Upper lobe of left lung (tissue), 6 donors: ENCODE measurements around the gene OPN1MW. TPM values are rescaled to one million over a fixed set of nuclear protein-coding genes. Genes with fewer than 3 reads are reported as not detected.
A peak's percentile ranks its signal among the peaks of the same experiment; 100 is the strongest.
"Not testable (repeated sequence)": the region's sequence is repeated elsewhere in the genome, so short reads cannot be mapped to it uniquely, and the experiment has no call there.

ENCODE experiments used
- ATAC-seq, 2 donors: fragments of 200-7000 bp; cut with Tn5 transposase; one replicate each; pipeline ENCODE4 v1.9.1; 2022; ENCODE audit warnings: mild to moderate bottlenecking in 2 of 2, moderate library complexity in 2 of 2; ENCODE audit not compliant: low FRiP score in 2 of 2
- DNase-seq, 2 donors: peaks; one replicate each; pipeline ENCODE4 v3.0.0-alpha.2; 2019 to 2020
- H3K27ac ChIP-seq, 4 donors: fragments of 200-600 bp; sonication (generic); one replicate each; pipeline ENCODE4 v1.5.1; 2016 to 2019
- H3K27me3 ChIP-seq, 4 donors: fragments of 200-600 bp; sonication (generic); one replicate each; pipeline ENCODE4 v1.5.1; 2017 to 2019
- H3K36me3 ChIP-seq, 4 donors: fragments of 200-600 bp; sonication (generic); one replicate each; pipeline ENCODE4 v1.5.1; 2016 to 2019
- H3K4me1 ChIP-seq, 4 donors: fragments of 200-600 bp; sonication (generic); one replicate each; pipeline ENCODE4 v1.5.1; 2018 to 2019
- H3K4me3 ChIP-seq, 4 donors: fragments of 200-600 bp; sonication (generic); one replicate each; pipeline ENCODE4 v1.5.1; 2017 to 2019; ENCODE audit warnings: mild to moderate bottlenecking in 2 of 4, moderate library complexity in 1 of 4
- H3K9me3 ChIP-seq, 4 donors: fragments of 200-600 bp; sonication (generic); one replicate each; pipeline ENCODE4 v1.5.1; 2018 to 2019
- WGBS, 2 donors: methylation state at CpG; one replicate each; pipeline ENCODE4 v1.1.5; 2017 to 2018; 5-methylcytosine and 5-hydroxymethylcytosine counted together
- total RNA-seq, 6 donors: library from RNA; depleted of rRNA in 4 of 6; stranded (reverse); fragments of >200 nt in 4 of 6; gene quantifications; one replicate each; pipeline versions ENCODE4 v1.1.0 to v1.2.1, GENCODE V29; 2016 to 2021
- donor health status: DM: no; HTN: no; CAD: no; lungs with moderate emphysema.
- donor health status: DM: no; HTN: yes; CAD: no; lungs with severe emphysema.

OPN1MW gene
- total RNA-seq, 6 donors from 2014 or later = not detected

- not testable (repeated sequence) for H3K27me3 ChIP-seq, H3K36me3 ChIP-seq, H3K4me3 ChIP-seq, H3K9me3 ChIP-seq, H3K4me1 ChIP-seq, DNase-seq, H3K27ac ChIP-seq, ATAC-seq
- WGBS, 2 donors = no CpG with 5 or more reads among the region's 13 CpGs
Observed at GRCh38 chrX:154168384-154168783, 14.0 kb upstream of the OPN1MW start.

DNA sequence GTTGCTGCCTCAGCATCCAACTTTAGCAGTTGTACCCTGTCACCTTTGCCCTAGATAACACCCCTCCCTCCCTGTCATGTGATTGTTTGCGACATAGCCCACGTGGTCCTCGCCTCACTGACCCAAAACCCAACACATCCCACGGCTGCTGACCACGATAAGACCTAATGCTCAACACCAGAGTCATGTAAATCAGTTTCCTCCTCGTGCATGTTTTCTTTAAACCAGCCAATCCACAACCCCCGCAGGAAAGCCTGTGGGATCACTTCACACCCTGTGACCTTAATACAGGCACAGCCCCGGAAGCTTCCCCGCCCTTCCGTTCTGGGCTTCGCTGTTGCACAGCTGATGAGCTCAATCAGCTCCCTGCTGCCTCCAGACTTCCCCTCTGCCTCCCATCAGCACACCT lies 9.9 kb upstream of the OPN1MW start:
- not testable (repeated sequence) for H3K9me3 ChIP-seq, H3K27me3 ChIP-seq, H3K4me1 ChIP-seq, H3K36me3 ChIP-seq, H3K27ac ChIP-seq, DNase-seq, H3K4me3 ChIP-seq
- no CpG with 5 or more reads among the region's 11 CpGs for WGBS, 2 donors
- peak; percentile 79 to 90 for ATAC-seq

DNA sequence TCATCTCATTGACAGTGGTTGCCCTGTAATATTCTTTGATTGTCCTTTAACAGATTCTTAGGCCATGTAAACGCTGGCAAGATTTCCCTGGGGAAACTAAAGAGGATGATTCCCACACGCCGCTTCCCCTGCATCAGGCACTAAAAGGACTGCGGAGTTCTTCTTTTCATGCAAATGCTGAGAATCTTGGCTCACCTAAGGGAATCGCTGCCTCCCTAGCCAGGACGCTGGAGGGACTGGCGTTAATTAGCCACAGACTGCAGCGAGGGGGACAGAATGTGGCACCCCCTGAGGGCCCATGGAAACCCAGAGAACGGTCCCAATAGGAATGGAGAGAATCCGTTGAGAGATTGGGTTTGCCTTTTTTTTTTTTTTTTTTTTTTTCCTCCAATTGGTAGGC lies 8.0 kb upstream of the OPN1MW start:
- WGBS, 2 donors = no CpG with 5 or more reads among the region's 10 CpGs
- not testable (repeated sequence) for H3K36me3 ChIP-seq, DNase-seq, ATAC-seq, H3K27ac ChIP-seq, H3K4me3 ChIP-seq, H3K4me1 ChIP-seq, H3K27me3 ChIP-seq, H3K9me3 ChIP-seq

GRCh38 chrX:154183794-154184193 lies 1.4 kb downstream of the OPN1MW start:
- not testable (repeated sequence) for ATAC-seq, H3K27ac ChIP-seq, H3K4me3 ChIP-seq, DNase-seq, H3K36me3 ChIP-seq, H3K27me3 ChIP-seq, H3K4me1 ChIP-seq, H3K9me3 ChIP-seq
- WGBS, 2 donors = no CpG with 5 or more reads among the region's 8 CpGs

DNA sequence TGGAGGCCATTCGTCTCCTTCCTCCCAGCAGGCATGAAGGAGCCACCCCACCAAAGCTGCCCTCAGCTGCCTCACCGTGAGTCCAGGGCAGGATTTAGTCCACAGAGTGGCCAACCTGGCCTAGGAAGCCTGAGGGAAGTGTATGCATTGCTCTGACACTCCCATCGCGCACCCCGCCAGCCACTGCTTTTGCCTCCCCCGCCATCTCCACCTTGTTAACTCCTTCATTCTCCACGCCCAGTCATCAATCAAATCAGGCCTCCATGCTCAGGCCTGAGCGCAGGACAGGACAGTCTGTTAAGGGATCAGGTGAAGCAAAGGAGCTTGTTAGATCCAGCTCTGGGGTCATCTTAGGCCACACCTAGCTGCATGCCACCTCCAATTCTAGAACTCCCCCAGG lies 10.4 kb downstream of the OPN1MW start:
- not testable (repeated sequence) for DNase-seq, ATAC-seq, H3K4me3 ChIP-seq, H3K27me3 ChIP-seq, H3K36me3 ChIP-seq, H3K9me3 ChIP-seq, H3K4me1 ChIP-seq, H3K27ac ChIP-seq
- no CpG with 5 or more reads among the region's 8 CpGs for WGBS, 2 donors

DNA sequence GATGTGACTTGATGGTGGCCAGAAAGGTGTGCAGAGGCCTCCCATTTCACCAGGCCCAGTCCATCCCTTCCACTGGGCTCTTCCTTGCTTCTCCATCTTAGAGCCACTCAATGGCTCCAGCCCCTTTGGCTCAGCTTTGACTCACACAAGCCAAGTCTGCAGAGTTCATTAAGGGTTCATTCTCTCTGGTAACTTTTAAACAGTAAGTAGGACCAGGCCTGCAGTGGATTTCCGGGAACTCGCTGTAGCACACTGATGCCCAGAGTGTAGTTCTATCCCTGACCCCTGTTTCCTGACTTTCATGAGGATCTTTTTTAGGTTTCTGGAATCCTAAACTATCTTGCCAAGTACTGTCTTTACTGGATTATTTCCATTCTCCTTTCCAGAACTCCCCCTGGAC lies 11.9 kb downstream of the OPN1MW start:
- DNase-seq, ATAC-seq, H3K27me3 ChIP-seq, H3K4me3 ChIP-seq, H3K36me3 ChIP-seq, H3K27ac ChIP-seq, H3K9me3 ChIP-seq, H3K4me1 ChIP-seq: not testable (repeated sequence)
- no CpG with 5 or more reads among the region's 2 CpGs for WGBS, 2 donors

GRCh38 chrX:154196466-154196865 lies 14.1 kb downstream of the OPN1MW start:
- not testable (repeated sequence) for H3K4me1 ChIP-seq, H3K27ac ChIP-seq, H3K36me3 ChIP-seq, DNase-seq, H3K27me3 ChIP-seq, H3K4me3 ChIP-seq, H3K9me3 ChIP-seq, ATAC-seq
- no CpG with 5 or more reads among the region's 15 CpGs for WGBS, 2 donors

DNA sequence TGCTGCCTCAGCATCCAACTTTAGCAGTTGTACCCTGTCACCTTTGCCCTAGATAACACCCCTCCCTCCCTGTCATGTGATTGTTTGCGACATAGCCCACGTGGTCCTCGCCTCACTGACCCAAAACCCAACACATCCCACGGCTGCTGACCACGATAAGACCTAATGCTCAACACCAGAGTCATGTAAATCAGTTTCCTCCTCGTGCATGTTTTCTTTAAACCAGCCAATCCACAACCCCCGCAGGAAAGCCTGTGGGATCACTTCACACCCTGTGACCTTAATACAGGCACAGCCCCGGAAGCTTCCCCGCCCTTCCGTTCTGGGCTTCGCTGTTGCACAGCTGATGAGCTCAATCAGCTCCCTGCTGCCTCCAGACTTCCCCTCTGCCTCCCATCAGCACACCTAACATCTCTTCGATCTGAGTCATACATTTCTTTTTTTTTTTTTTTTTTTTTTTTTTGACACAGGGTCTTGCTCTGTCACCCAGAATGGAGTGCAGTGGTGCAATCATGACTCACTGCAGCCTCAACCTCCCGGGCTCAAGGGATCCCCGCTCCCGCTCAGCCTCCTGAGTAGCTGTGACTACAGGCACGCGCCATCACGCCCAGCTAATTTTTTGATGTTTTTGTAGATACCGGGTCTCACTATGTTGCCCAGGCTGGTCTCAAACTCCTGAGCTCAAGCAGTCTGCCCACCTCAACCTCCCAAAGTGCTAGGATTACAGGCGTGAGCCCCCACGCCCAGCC lies 27.4 kb downstream of the OPN1MW start:
- not testable (repeated sequence) for H3K4me3 ChIP-seq, H3K4me1 ChIP-seq, H3K27me3 ChIP-seq, H3K27ac ChIP-seq, H3K9me3 ChIP-seq, DNase-seq, H3K36me3 ChIP-seq
- peak; percentile 81 to 84 for ATAC-seq
- WGBS, 2 donors = no CpG with 5 or more reads among the region's 21 CpGs

DNA sequence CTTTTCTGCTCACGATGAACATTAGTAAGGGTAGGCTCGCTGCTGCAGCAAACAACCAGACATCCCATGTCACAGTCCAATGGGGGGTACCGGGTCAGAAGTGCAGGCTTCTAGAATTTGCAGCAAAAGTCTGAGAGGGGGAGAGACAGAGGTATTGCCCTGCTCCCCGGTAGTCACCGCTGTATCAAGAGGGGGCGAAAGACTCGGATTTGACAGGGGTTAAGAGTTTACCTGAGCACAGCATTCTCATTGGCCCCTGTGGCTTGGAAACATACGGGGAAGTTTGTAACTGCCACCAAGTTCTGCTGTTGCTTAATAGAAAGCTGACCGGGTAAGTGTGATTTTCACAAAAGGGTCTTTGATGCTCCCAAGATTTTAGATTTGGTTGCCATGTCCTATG lies 28.7 kb downstream of the OPN1MW start:
- not testable (repeated sequence) for ATAC-seq, H3K36me3 ChIP-seq, H3K27me3 ChIP-seq, H3K4me3 ChIP-seq, H3K27ac ChIP-seq, H3K9me3 ChIP-seq, H3K4me1 ChIP-seq
- DNase-seq = peak in 1 of 2 donors; percentile 14
- 76% methylated on average over 7 of the region's 9 CpGs; no CpG with 5 or more reads in 1 of the 2 donors for WGBS, 2 donors

DNA sequence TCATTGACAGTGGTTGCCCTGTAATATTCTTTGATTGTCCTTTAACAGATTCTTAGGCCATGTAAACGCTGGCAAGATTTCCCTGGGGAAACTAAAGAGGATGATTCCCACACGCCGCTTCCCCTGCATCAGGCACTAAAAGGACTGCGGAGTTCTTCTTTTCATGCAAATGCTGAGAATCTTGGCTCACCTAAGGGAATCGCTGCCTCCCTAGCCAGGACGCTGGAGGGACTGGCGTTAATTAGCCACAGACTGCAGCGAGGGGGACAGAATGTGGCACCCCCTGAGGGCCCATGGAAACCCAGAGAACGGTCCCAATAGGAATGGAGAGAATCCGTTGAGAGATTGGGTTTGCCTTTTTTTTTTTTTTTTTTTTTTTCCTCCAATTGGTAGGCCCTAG lies 29.1 kb downstream of the OPN1MW start:
- not testable (repeated sequence) for H3K4me3 ChIP-seq, H3K4me1 ChIP-seq, H3K9me3 ChIP-seq, H3K27me3 ChIP-seq, ATAC-seq, DNase-seq, H3K27ac ChIP-seq, H3K36me3 ChIP-seq
- no CpG with 5 or more reads among the region's 10 CpGs for WGBS, 2 donors

GRCh38 chrX:154219456-154219855 lies 37.1 kb downstream of the OPN1MW start, which contains the start of gene OPN1MW2:
OPN1MW2 (plus strand) TSS chrX:154219756; CDS start chrX:154219816, 60 bp downstream.
- not testable (repeated sequence) for H3K4me1 ChIP-seq, H3K4me3 ChIP-seq, H3K27me3 ChIP-seq, DNase-seq, H3K9me3 ChIP-seq, H3K36me3 ChIP-seq, H3K27ac ChIP-seq, ATAC-seq
- WGBS, 2 donors = no CpG with 5 or more reads among the region's 16 CpGs

DNA sequence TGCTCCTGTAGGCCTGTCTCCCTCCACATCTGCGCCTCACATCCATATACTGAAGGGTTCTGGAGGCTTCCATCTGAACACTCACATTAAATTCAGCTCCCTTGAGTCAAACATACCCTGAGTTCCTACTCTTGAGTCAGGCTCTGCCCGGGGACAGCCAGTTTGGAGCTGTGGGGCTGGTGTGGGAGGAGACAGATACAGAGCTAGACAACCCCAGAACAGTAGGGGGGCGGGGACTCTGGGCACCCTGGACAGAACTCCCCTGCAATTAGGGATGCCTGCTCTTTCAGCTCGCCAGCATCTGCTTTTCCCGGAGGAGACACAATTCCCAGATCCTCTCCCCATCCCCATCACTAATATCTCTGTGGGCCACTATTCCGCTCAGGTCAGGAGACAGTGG lies 42.9 kb downstream of the OPN1MW start:
- H3K4me1 ChIP-seq, H3K27ac ChIP-seq, H3K4me3 ChIP-seq, ATAC-seq, H3K36me3 ChIP-seq, DNase-seq, H3K27me3 ChIP-seq, H3K9me3 ChIP-seq: not testable (repeated sequence)
- WGBS, 2 donors = no CpG with 5 or more reads among the region's 6 CpGs

DNA sequence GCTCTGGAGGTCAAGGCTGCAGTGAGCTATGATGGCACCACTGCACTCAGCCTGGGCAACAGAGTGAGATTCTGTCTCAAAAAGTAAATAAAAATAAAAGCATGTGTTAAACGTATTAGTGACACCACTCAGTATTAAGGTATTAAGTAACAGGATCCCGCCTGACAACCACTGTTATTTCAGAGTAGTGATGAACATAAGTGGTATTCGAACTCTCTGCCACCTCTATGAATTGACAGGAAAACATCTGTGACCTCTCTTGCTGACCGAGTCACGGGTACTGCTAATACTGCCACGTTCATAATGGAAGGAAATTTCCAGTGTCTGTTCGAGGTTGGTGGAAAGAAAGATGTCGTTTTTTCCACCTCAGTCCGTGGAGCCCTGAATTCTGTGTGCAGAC lies 44.3 kb downstream of the OPN1MW start:
- H3K4me3 ChIP-seq, H3K36me3 ChIP-seq, ATAC-seq, H3K4me1 ChIP-seq, H3K27me3 ChIP-seq, DNase-seq, H3K9me3 ChIP-seq, H3K27ac ChIP-seq: not testable (repeated sequence)
- WGBS, 2 donors = no CpG with 5 or more reads among the region's 9 CpGs

- H3K27me3 ChIP-seq, H3K4me3 ChIP-seq, H3K4me1 ChIP-seq, ATAC-seq, DNase-seq, H3K27ac ChIP-seq, H3K36me3 ChIP-seq, H3K9me3 ChIP-seq: not testable (repeated sequence)
- no CpG with 5 or more reads among the region's 3 CpGs for WGBS, 2 donors
Observed at GRCh38 chrX:154231443-154231842, 49.0 kb downstream of the OPN1MW start.
